RKO (cell line): ENCODE data around the gene DUSP28.
"Not testable (repeated sequence)": the region's sequence is repeated elsewhere in the genome, so short reads cannot be mapped to it uniquely, and the experiment has no call there.

Experiments
- DNase-seq: peaks from one replicate; pipeline ENCODE4 v3.0.0-alpha.2; 2016; ENCODE audit warnings: low spot score

DUSP28 gene

GRCh38 chr2:240560480-240561324 is 545 bp downstream of the DUSP28 start:
- DNase-seq: peak; percentile 97

DNA sequence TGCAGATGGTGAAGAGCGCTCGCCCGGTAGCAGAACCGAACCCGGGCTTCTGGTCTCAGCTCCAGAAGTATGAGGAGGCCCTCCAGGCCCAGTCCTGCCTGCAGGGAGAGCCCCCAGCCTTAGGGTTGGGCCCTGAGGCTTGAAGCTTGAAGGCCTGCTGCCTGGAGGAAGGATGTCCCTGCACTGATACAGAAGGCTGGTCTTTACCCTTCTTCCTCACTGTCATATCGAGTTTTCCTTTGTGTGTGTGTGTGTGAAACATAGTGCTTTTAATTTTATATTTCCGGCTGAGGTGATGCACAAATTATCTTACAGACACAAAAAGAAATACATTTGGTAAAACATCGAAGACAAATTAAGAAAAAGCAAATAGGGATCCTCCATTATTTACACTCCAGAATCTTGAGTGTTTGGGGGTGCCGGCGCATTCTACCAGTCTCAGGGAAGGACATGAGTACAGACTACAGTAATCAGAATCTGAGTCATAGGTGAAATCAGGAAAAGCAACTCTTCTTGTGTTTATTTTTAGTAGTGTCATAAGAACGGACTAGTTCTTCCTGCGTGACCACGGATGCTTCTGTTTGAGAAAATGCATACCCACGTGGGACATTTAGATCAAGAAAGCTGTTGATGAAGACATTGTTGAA is 1.3 kb downstream of the DUSP28 start:
- peak; percentile 93 for DNase-seq

DNA sequence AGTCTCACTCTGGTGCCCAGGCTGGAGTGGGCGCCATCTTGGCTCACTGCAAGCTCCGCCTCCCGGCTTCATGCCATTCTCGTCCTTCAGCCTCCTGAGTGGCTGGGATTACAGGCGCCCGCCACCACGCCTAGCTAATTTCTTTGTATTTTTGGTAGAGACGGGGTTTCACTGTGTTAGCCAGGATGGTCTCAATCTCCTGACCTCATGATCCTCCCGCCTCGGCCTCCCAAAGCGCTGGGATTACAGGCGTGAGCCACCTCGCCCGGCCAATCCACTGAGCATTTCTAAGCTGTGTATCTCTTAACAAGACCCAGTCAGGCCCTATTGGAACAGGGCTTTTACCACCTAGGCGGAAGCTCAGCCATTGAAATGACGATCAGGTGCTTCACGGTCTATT is 3.1 kb downstream of the DUSP28 start:
- not testable (repeated sequence) for DNase-seq

GRCh38 chr2:240563951-240564560 is 3.9 kb downstream of the DUSP28 start:
- no peak for DNase-seq

GRCh38 chr2:240564561-240565332 is 4.6 kb downstream of the DUSP28 start:
- DNase-seq: peak; percentile 62

DNA sequence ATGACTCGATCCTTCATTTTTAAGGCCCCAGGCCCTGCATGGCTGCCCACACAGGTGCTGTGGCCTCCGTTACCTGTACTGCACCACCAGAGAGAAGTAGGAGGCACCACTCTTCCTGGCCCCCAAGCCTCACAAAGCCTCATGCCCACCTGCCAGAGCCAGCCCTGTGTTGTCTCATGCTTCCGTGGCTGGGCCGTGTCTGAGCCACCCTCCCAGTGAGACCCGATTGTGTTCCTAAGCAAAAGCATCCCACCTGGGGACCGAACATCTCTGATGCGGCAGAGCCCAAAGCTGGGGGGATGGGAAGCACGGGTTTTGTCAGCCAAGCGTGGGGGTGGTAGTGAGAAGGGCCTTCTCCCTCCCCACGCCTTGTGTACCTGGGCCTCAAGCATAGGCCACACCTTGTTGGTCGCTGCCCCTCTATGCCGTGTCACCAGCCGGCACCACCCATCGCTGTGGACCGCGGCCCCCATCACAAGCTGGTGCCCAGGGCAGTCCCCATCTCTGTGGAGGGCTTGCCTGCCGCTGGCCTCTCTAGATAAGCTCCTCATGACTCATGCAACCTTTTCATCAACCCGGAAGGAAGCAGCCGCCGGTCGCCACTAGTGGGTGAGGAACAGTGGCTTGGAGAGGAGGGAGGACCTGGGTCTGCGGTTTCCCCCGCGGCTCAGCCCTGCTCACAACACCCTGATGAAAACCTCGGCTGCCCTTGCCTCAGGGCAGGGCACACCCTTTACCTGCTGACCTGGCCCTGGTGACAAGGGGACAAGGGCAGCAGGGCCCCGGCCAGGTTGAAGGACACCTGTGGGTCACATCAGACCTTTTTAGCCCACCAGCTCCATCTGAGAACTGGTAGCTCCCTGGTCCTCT is 5.4 kb downstream of the DUSP28 start:
- DNase-seq: peak; percentile 89

- peak; percentile 93 for DNase-seq
These were observed 6.3 kb downstream of the DUSP28 start for GRCh38 chr2:240566203-240567136.

DNA sequence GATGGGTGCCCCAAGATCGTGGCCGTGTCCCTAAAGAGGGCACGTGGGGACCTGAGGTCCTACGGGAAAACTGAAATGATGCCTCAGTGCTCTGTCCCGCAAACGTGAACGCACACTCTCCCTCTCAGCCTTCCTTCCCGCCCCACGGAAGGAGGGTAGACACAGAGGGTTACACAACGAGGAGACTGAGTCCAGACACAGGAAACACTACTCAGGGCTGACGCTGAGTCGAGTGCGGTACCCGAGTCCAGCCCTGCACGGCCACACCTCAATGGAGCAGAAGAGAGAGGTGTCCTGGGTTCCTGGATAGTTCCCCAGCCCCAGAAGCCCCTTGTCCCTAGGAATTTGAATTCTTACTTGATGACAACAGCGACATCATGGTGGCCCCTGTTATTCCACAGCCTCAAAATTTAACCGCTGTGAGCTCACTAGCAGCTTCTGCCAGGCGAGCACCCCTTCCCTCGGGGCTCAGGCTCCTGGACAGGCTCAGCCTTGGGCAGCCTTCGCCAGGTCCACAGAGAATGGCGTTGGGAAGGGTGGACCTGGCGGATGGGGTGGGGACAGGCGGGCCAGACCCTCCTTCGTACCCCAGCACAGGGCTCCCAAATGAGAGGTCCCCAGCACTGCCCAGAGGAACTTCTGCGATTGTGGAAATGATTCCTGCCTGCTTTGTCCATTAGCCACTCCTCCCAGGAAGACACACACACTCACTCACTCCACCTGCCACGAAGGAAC is 7.1 kb downstream of the DUSP28 start:
- DNase-seq: peak; percentile 35

DNA sequence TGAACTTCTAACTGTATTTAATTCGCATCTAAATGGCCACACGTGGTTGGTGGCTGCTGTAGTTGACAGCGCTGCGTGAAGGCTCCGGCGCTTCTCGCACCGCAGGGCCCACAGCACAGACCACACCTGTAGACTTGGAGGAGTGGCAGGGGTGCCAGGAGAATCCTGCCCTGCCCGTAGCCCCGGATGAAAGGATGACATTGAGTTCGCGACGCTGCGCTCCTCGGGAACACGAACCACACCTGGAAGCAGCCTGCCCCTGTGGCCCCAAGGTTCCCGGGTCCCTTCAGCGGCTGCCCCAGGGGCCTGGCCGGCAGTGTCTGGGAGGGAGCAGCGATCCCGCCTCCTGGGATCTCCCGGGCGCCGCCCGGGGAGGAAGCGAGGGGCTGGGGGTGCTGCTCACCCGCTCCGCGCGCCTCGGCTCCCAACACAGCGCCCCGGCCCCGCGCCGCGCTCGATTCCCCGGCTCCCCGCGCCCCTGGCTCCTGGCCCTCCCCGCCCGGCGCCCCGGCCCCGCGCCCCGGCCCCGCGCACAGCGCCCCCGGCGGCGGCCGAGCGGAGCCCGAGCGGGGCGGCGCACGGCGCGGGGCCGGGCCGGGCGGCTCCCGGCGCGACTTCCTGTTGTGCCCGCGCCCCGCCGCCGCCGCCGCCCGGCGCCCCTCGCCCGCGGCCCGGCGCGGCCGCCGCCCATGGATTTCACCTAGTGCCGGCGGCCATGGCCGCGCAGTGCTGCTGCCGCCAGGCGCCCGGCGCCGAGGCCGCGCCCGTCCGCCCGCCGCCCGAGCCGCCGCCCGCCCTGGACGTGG is 7.9 kb downstream of the DUSP28 start, which contains the start of gene RNPEPL1:
Gene RNPEPL1, plus strand, starts transcription at position 613 of the 806 bp plus-strand sequence. Its CDS starts 103 bp downstream, at position 716.
- DNase-seq: peak; percentile 49

- peak; percentile 72 for DNase-seq
These were observed 8.7 kb downstream of the DUSP28 start for GRCh38 chr2:240568678-240569522.

DNA sequence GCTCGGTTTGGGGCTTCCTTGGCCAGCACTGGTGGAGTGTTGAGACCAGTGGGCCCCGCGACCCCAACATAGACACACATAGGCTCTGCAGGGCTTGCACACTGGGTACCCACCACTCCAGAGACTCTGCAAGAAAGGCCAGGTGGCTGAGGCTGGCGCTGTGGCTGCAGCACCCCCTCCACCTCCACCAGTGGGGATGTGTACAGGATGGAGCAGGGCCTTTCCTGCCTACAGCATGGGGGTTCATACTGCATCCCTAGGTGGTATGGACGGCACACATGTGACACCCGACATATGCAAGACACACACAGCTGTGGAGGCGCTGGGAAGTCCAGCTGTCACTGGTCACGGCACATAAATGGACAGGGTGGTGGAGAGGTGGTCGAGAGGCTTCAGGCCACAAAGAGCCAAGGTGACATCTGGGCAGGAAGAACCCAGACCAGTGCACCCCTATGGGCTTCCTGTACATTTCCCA is 9.4 kb downstream of the DUSP28 start:
- no peak for DNase-seq

GRCh38 chr2:240569998-240570530 is 9.9 kb downstream of the DUSP28 start:
- no peak for DNase-seq

GRCh38 chr2:240570531-240571313 is 10.6 kb downstream of the DUSP28 start:
- DNase-seq: no peak

GRCh38 chr2:240571314-240571973 is 11.3 kb downstream of the DUSP28 start:
- DNase-seq: no peak

DNA sequence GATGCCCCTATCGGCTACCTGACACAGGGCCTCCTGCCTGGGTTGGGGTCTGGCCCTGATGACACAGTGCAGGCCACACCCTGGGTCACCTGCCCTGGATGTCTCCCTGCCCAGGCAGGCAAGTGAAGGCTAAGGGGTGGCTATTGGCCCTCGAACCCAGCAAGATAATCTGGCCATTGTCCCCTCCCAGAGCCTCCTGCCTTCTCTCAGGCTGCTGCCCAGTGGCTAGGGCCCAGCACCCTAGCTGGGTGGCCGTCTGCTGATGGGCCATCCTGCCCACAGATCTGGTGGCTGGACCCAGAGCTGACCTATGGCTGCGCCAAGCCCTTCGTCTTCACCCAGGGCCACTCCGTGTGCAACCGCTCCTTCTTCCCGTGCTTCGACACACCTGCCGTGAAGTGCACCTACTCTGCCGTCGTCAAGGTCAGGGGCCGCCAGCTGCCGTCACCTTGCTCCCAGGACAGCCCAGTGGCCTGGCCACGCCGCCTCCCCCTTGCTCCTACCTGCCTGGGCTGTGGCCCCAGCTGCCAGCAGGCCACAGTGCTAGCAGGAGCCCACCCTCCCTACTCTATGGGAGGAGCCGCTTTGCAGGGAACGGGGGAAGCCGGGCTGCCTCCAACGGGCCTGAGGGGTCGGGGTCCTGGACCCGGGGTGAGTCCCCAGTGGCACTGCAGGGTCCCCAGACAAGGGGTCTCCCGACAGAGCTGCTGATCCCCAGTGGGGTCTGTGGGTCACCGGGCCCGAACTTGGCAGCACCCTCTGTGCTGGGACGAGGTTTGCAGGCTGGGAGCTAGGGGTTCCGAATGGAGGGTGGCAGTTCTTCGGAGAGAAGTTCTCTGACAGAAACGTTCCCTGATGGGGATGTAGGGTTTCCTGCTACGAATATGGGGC is 12.2 kb downstream of the DUSP28 start:
- no peak for DNase-seq
